SU-DHL-6 (cell line): ENCODE results near the gene RBM4B.

ENCODE experiments used
- CTCF ChIP-seq: fragments of 200-600 bp; sonication (generic); IDR thresholded peaks from one replicate; pipeline ENCODE4 v1.5.1; 2017; ENCODE audit warnings: antibody characterized with exemption, mild to moderate bottlenecking, low read length, moderate library complexity; ENCODE audit not compliant: insufficient read depth, poor library complexity, severe bottlenecking
- EZH2phosphoT487 ChIP-seq: fragments of 200-600 bp; sonication (generic), shearing (Covaris generic); conservative IDR thresholded peaks from 2 replicates; pipeline ENCODE4 v1.6.1; 2018; ENCODE audit warnings: mild to moderate bottlenecking, antibody characterized with exemption, low read length, moderate library complexity, mixed read lengths

DNA sequence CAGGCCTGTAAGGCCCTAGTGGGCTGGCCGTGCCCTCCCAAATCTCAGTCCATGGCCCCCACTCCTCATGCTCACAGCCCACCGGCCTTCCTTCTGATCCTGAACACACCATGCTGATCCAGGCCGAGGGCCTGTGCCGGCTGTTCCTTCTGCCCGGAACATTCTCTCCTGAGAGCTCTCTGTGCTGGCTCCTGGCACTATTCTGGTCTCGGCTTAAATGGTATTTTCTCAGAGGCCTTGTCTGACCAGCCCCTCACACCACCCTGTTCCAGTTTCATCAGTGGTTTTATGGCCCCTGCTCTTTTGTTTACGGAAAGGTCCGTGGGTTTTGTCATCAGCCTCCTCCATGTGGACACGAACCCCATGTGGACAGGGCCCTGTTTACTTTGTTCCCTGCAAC lies 29.3 kb upstream of the RBM4B start:
- TF ChIP-seq CTCF (no peak), EZH2phosphoT487 (no peak)
